CD4-positive, alpha-beta T cell (primary cell): ENCODE data around the gene SOX14. TPM values are rescaled to one million over a fixed set of nuclear protein-coding genes. Genes with fewer than 3 reads are reported as not detected.

Source experiments
- ATAC-seq: fragments of 200-7000 bp; cut with Tn5 transposase; one replicate; pipeline ENCODE4 v1.10.0; 2022; ENCODE audit warnings: mild to moderate bottlenecking; ENCODE audit not compliant: poor library complexity
- CTCF ChIA-PET: fragments of 350-600 bp; sonication (Branson Sonifier 250); formaldehyde crosslinking; loops from one replicate; lab custom pipeline; 2021; ENCODE audit warnings: antibody characterized with exemption, inconsistent platforms; lab: Charles Lee
- POLR2A ChIA-PET: fragments of 350-600 bp; sonication (Branson Sonifier 250); formaldehyde crosslinking; loops from one replicate; lab custom pipeline; 2021; ENCODE audit warnings: antibody characterized with exemption, inconsistent platforms; lab: Charles Lee
- DNase-seq, 14 experiments: peaks; one replicate each; pipeline ENCODE4 v3.0.0-alpha.2; 2013 to 2020; ENCODE audit warnings: mixed read lengths in 2 of 14
- H3K27ac ChIP-seq, 2 donors: one replicate each; pipeline versions ENCODE4 v1.5.1 to v1.7.0; 2013; ENCODE audit warnings: low read length in 2 of 2, low read depth in 1 of 2, mild to moderate bottlenecking in 1 of 2
- H3K27me3 ChIP-seq, 2 experiments: 1 replicate in 1 of 2; 2 replicates in 1 of 2; pipeline versions ENCODE4 v1.6.1 to v1.7.0; 2013; ENCODE audit warnings: low read length in 2 of 2, control low read depth in 1 of 2, mild to moderate bottlenecking in 1 of 2, moderate library complexity in 1 of 2; ENCODE audit not compliant: insufficient read depth in 2 of 2, control insufficient read depth in 1 of 2
- H3K36me3 ChIP-seq: one replicate; pipeline ENCODE4 v1.6.1; 2013; ENCODE audit warnings: low read length, control low read depth; ENCODE audit not compliant: insufficient read depth
- H3K4me1 ChIP-seq: one replicate; pipeline ENCODE4 v1.6.1; 2013; ENCODE audit warnings: low read length, control low read depth; ENCODE audit not compliant: insufficient read depth
- H3K4me3 ChIP-seq: one replicate; pipeline ENCODE4 v1.5.1; 2013; ENCODE audit warnings: mild to moderate bottlenecking, low read length, moderate library complexity
- H3K9me3 ChIP-seq, 2 experiments: 1 replicate in 1 of 2; 2 replicates in 1 of 2; pipeline versions ENCODE4 v1.6.1 to v1.7.0; 2013; ENCODE audit warnings: low read length in 2 of 2, mild to moderate bottlenecking in 2 of 2, control low read depth in 1 of 2, moderate library complexity in 1 of 2; ENCODE audit not compliant: control insufficient read depth in 1 of 2, insufficient read depth in 1 of 2
- H3K27ac Mint-ChIP-seq: one replicate; pipeline ENCODE4 v1.8.0; 2020; ENCODE audit warnings: mixed read lengths
- H3K27me3 Mint-ChIP-seq: one replicate; pipeline ENCODE4 v1.8.0; 2021; ENCODE audit warnings: mixed read lengths
- H3K36me3 Mint-ChIP-seq: one replicate; pipeline ENCODE4 v1.8.0; 2021; ENCODE audit warnings: low read depth, mixed read lengths
- H3K4me1 Mint-ChIP-seq: one replicate; pipeline ENCODE4 v1.8.0; 2021; ENCODE audit warnings: low read depth, mixed read lengths
- H3K4me3 Mint-ChIP-seq: one replicate; pipeline ENCODE4 v1.8.0; 2020; ENCODE audit warnings: mild to moderate bottlenecking, mixed read lengths
- H3K9me3 Mint-ChIP-seq: one replicate; pipeline ENCODE4 v1.8.0; 2020; ENCODE audit warnings: mixed read lengths
- intact Hi-C, 2 experiments: fragments of 100-400 bp; cut with DNase I in 1 of 2; cut with micrococcal nuclease in 1 of 2; formaldehyde crosslinking; loops; one replicate each; pipeline versions ENCODE4 v1.15.1 to v1.9.0; 2023 to 2025; cut with DNase I, micrococcal nuclease
- total RNA-seq, 174 experiments: library from RNA in 2 of 174; stranded (reverse) in 2 of 174; gene quantifications; one replicate each; pipeline ENCODE4 v1.2.3 and lab custom pipeline; 2021 to 2026
- TF ChIP-seq, protein P1 (sequence below): fragments of 200-600 bp; IDR thresholded peaks from one replicate; pipeline ENCODE4 v1.8.0; 2022; ENCODE audit warnings: antibody characterized with exemption, mild to moderate bottlenecking

SOX14 gene
- total RNA-seq, 2 experiments from 2014 or later, result not detected

GRCh38 chr3:137770835-137771399, 6.8 kb downstream of the SOX14 start:
- Histone ChIP-seq H3K4me1 (peaks cover 12% of the 10 kb centered on the region), H3K27me3 (peaks cover 63 to 95% of the 10 kb centered on the region in 2 experiments), H3K27ac (no peak overlapping the region), H3K9me3 (peaks cover 0 to 47% of the 10 kb centered on the region in 2 experiments), H3K36me3 (no peaks in the 10 kb centered on the region), H3K4me3 (no peak overlapping the region)
- intact Hi-C loops, result no loop called here
- no peaks in the 10 kb centered on the region for H3K9me3 Mint-ChIP-seq
- ATAC-seq, result no peak
- H3K27me3 Mint-ChIP-seq, result peaks cover 94% of the 10 kb centered on the region
- TF ChIP-seq, protein P1, sequence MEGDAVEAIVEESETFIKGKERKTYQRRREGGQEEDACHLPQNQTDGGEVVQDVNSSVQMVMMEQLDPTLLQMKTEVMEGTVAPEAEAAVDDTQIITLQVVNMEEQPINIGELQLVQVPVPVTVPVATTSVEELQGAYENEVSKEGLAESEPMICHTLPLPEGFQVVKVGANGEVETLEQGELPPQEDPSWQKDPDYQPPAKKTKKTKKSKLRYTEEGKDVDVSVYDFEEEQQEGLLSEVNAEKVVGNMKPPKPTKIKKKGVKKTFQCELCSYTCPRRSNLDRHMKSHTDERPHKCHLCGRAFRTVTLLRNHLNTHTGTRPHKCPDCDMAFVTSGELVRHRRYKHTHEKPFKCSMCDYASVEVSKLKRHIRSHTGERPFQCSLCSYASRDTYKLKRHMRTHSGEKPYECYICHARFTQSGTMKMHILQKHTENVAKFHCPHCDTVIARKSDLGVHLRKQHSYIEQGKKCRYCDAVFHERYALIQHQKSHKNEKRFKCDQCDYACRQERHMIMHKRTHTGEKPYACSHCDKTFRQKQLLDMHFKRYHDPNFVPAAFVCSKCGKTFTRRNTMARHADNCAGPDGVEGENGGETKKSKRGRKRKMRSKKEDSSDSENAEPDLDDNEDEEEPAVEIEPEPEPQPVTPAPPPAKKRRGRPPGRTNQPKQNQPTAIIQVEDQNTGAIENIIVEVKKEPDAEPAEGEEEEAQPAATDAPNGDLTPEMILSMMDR, result no peak
- no peak for DNase-seq
- H3K27ac Mint-ChIP-seq, result no peak overlapping the region
- peaks cover 16% of the 10 kb centered on the region for H3K4me1 Mint-ChIP-seq
- no peaks in the 10 kb centered on the region for H3K36me3 Mint-ChIP-seq
- ChIA-PET CTCF (no interaction called here), POLR2A (no interaction called here)
- H3K4me3 Mint-ChIP-seq, result no peak overlapping the region

GRCh38 chr3:137771401-137772213, 7.5 kb downstream of the SOX14 start:
- peaks cover 93% of the 10 kb centered on the region for H3K27me3 Mint-ChIP-seq
- intact Hi-C loops, result no loop called here
- DNase-seq (no peak), ATAC-seq (no peak)
- peaks cover 58 to 88% of the 10 kb centered on the region in 2 experiments for H3K27me3 ChIP-seq
- H3K27ac Mint-ChIP-seq, result no peak overlapping the region
- ChIA-PET CTCF (no interaction called here), POLR2A (no interaction called here)
- peaks cover 0 to 42% of the 10 kb centered on the region in 2 experiments for H3K9me3 ChIP-seq
- no peaks in the 10 kb centered on the region for H3K9me3 Mint-ChIP-seq
- H3K4me1 Mint-ChIP-seq, result peaks cover 16% of the 10 kb centered on the region
- TF ChIP-seq, protein P1, result no peak
- H3K4me3 ChIP-seq, result no peak overlapping the region
- H3K36me3 ChIP-seq, result no peaks in the 10 kb centered on the region
- no peaks in the 10 kb centered on the region for H3K36me3 Mint-ChIP-seq
- no peak overlapping the region for H3K27ac ChIP-seq
- H3K4me1 ChIP-seq, result peaks cover 12% of the 10 kb centered on the region
- H3K4me3 Mint-ChIP-seq, result no peak overlapping the region

- H3K27ac ChIP-seq, result no peak overlapping the region
- no peak overlapping the region for H3K4me3 ChIP-seq
- H3K9me3 ChIP-seq, result peaks cover 0 to 42% of the 10 kb centered on the region in 2 experiments
- ATAC-seq (no peak), DNase-seq (no peak)
- Mint-ChIP-seq H3K36me3 (no peaks in the 10 kb centered on the region), H3K9me3 (no peaks in the 10 kb centered on the region), H3K4me3 (no peak overlapping the region), H3K4me1 (peaks cover 16% of the 10 kb centered on the region), H3K27ac (no peak overlapping the region), H3K27me3 (peaks cover 92% of the 10 kb centered on the region)
- H3K36me3 ChIP-seq, result no peaks in the 10 kb centered on the region
- peaks cover 12% of the 10 kb centered on the region for H3K4me1 ChIP-seq
- peaks cover 50 to 80% of the 10 kb centered on the region in 2 experiments for H3K27me3 ChIP-seq
- intact Hi-C loops, result no loop called here
- CTCF ChIA-PET, result no interaction called here
- POLR2A ChIA-PET, result no interaction called here
- TF ChIP-seq, protein P1, result no peak
Observed at GRCh38 chr3:137772214-137772955, 8.3 kb downstream of the SOX14 start.
